Measurements from ENCODE around the gene SMCO4.

The SMCO4 gene

DNA sequence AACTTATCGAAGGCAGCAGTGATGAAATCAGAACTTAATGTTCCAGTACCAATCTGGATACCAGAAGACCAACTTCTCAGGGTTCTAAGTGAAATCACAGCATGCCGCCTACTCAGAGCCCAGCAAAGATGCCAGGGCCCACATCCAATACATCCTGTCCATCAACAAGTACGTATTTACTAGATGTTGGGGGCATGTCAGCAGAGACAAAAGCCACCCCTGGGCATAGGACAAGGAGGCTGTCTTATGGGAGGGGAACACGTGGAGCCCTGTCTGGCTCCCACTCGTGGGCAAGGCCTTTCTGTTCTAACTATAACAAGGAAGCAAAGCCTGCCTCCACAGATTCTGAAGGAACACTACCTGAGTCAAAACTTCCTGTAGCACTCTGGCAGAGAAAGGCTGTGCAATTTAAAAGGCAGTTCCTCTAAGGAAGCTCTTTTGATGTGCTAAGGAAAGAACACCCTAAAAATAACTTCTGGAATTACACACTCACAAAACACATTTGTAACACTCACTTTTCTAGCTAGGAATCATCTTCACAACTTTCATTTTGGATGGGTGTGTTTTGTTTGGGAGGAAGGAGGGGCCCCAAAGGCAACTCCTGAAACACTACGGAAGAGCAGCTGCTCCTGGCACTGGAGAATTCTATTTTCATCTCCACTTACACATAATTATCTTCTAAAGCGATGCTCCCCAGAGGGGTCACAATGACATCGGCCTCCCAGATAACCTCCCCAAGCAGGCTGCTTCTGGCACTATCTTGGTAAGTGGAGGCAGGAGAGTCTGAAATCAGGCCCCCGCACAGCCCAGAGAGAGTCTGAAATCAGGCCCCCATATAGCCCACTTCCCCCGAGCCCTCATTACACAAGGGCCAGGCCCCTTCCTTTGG, 14.2 kb downstream of the SMCO4 start:
- DNase-seq: peak in 2 of 51 donors; percentile 37 to 41

DNA sequence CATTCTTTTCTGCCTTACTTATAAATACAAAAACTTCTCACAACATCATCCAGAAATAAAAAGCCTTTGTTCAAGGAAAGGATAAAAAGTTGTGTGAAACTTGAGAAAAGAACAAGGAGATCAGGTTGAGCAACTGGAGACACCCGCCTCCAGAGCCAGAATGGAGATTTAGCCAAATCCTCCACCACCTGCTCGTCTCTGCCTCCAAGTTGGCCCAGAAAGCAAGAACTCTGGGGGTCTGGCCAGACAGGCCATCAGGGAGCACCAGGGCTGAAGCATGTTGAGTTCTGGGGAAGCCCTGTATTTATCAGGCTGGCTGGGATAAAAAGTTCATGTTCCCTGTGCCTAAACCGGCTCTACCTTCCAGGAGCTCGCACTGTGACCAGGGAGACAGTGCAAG, 14.9 kb downstream of the SMCO4 start:
- DNase-seq: no peak

DNA sequence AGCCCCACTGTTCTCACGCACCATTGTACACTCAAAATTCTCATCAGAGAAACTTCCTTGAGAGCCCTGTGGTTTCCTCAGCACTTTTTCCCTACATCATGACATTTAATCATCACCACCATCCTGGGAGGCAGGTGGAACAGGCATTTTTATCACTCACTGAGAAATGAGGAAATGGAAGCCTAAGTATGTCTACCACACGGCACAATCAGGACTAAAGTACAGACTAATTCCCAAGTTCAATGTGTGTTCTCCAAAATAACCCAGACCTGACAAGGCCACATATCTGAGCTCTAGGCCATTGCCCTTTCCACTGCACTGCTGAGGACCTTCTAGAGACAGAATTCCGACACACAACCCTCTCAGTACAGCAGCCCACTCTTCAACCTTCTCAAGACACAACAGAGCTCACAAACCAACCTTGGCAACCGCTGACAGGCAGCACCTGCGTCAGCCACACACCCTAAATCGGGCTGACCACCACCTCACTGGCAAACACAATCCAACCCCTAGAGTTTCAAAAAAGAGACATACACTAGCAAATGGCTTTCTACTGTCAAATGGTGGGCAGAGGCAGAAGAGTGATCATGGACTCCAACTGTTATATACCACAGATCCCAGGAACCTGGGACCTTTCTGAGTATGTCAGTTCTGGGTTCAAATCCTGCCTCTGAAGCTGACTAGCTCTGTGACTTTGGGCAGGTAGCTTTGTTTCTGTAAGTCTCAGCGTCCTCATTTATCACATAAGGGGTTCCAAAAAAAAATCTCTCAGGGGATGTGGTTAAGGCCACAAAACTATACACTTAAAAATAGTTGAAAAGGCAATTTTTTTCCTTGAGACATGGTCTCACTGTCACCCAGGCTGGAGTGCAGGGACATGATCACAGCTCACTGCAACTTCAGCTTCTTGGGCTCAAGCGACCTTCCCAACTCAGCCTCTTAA, 16.3 kb downstream of the SMCO4 start:
- DNase-seq: no peak

DNA sequence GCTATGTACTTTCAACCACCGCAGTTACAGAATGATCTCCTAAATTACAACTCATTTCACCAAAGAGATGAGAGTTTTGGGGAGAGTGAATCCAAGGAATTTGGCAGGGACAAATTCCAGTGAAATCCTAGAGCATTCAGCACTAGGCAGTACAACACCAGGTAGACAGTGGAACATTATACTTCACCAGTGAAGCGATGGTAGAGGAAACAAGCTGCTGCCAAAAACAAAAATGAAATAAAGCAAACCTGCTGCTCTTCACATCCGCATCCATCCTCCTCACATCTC, 16.9 kb downstream of the SMCO4 start:
- no peak for DNase-seq

DNA sequence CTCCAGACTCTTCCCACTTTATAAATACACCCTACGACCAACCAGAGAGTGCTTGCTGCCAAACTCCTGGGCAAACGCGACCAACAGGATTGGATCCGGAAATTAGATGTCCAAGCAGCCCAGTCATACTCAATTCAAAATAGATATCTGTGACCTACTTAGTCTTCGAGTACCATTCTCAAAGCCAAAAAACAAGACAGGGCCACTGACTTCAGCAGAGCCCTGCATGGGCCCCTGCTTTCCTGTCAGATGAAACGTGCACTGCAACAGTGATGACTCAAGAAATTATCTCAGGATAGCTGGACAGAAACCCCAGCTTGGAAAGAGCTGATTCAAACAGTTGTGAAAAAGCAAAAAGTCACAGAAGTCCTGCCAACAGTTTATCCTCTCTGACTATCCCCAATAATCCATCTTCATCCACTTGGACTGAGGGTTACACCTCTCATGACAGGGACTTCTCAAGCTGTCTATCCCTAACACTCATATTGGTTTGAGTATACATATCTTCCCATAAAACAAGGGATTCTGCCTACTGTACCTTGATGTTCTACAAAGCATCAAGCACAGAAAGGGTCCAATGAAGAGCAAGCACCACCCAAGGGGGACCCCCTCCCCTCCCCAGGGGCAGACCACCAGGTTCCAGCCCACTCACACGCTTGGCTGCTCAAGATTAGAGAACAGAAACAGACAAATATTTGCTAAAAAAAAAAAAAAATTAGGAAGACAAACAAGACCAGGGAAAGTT, 17.4 kb downstream of the SMCO4 start:
- DNase-seq: no peak

DNA sequence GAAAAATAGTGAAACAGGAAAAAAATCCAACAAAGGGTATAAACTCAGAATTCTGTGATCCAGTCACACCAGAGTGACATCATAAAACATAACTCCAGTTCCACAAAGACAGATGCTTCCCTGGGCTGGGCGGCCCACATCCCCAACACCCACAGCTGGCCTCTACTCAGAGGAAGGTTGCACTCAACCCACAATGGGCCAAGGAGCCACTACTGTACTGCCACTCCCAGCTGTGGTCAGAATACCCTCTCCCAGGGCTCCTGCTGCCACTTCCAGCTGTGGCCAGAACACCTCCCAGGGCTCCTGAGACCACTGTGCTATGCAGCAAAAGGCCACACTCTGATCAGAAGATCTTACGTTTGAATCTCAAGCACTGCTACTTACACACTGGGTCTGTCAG, 18.3 kb downstream of the SMCO4 start:
- DNase-seq: no peak

DNA sequence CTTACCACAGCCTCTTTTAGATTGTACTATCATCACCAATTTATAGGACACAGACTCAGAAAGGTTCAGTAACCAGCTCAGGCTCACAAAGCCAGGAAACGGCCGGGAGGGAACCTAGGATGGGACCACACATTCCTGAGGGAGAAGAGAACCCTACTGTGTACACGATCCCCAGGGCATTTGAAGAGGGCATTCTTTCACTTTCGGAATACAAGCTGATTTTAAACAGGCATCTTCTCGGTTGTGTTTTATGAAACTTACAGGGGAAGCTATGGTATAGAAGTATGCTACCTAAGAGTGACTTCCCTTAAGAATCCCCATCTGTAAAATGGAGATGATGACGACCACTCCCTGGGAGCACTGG, 19.0 kb downstream of the SMCO4 start:
- no peak for DNase-seq

DNA sequence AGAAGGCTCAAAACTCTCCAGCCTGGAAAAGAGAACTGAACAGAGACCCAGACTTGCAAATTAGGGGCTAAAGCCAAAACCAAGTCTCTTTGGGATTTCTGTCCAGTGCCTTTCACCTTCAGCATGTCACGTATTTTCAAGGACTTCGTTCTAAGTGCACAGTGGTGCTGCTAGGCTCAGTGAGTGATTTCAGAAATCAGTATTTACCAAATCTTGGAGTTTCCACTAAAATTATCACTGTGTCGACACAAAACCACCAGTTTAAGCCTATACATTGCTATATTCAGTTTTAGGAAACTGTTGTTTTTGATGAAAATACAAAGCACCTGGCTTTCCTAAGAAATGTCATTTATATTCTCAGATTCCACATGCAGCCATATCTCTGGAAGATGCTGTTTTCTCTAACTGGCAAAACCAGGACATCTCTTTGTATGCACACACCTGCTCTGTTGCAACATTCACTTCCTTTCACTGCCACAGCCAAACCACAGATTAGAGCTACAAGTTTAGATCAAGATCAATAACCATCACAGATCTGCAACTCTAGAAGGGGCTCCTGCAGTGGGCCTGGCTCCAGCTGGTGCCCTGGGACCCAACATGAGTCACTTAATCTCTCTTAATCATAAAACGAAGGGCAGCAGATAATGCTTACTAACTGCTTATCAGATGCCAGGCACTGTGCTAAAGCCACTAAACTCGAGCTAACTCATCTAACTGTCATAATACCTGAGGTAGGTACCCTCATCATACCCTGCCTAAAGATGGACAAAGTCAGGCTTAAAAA, 22.3 kb downstream of the SMCO4 start:
- no peak for DNase-seq

DNA sequence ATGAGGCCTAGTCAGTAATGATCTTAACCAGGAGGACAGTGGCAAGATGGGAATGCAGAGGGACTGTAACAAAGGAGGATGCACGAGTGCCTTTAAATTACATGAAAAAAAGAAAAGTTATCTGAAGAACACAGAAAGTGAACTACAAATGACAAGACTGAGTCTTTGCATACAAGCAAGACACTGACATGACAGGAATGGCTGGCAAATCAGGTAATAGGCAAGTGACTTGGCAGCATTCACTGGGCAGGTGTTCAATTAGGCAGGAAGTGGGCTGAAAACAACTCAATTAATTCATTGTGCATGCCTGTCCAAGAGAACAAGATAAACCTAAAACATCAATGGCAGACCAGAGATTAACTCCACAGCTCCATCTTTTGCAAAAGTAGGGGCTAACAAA, 24.0 kb downstream of the SMCO4 start:
- no peak for DNase-seq

DNA sequence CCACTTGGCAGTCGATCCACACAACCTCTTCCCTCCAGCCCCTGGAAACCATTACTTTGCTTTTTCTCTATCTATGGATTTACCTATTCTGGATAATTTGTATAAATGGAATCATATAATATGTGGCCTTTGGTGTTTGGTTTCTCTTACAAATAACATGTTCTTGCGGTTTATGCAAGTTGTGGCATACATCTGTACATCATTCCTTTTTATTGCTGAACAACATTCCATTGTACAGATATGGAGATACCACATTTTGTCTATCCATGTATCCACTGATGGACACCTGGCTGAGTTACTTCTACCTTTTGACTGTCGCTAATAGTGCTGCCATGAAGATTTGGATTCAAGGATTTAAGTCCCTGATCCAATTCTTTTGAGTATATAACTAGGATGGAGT, 25.1 kb downstream of the SMCO4 start:
- DNase-seq: no peak

DNA sequence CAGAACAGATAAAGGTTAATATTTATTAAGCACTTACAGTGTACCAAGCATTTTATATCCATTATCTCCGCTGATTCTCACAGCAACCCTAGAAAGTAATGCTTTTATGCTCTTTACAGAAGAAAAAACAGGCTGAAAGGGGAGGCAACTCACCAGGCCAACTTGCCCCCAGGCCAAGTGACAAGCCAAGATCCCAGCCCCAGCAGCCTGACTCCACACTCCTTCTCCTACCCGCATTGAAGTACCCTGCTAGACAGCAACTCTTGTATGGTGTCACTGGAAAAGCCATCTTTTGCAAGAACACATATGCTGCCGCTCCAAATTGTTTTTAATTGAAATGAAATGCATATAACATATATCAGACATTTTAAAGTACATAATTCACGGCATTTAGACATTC, 25.6 kb downstream of the SMCO4 start:
- no peak for DNase-seq

DNA sequence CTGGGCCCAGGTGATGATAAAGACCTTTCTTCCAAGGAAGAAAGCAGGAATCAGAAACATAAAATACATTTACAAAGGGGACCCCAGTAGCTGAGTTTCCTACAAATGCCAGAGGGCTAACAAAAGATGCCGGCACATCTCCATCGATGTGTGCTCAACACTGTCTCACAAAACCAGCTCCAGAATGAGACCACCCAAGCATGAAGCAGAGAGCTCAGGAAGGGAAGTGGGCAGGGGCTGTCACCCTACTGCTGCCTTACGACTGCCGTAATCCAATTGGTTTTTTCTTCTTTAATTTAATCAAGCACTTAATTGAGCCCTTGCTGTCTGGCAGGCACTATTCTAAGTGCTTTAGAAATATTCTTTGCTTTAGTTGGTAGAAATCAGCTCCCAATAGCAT, 26.1 kb downstream of the SMCO4 start:
- no peak for DNase-seq

DNA sequence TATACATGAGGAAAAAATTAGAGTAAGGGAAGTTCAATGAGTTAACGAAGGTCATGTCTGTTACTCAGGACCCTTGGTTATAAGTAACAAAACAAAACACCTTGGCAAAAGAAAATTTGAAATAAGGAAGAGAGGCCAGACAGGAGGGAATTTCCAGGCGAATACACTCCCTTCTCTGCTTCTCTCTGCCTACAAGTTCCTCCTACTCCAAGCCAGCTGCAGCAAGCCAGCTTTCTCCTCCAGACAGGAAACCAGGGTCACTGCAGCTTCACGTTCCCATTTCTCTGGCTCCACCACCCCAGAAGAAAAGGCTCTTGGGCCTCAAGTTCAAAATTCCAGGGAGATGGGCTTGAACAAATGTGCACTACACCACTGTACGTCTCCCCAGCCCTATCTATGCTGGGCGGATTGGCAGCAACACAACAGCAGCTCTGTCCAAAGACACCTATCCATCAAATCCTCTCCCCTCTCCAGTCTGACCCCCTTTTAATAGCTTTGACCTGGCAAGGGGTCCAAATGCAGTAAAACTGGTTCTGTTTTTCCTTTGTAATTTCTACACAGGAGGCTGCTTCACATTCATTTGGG, 27.7 kb downstream of the SMCO4 start:
- DNase-seq: no peak

DNA sequence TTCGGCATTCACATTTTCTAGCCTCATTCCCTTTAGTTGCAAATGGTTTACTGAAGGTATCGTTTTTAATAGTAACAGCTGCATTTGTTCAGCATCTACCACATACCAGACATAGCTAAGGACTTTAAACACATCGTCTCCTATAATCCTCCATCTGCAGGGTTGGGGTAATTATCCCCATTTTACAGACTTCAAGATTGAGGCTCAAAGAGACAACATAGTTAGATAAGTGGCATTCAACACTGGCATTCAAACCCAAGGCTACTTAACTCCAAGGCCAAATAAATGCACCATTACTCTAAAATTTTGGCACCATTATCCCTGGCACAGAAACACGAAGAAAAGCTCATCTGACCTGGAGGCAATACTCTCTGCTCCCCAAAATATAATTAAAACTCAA, 28.5 kb downstream of the SMCO4 start:
- DNase-seq: no peak

DNA sequence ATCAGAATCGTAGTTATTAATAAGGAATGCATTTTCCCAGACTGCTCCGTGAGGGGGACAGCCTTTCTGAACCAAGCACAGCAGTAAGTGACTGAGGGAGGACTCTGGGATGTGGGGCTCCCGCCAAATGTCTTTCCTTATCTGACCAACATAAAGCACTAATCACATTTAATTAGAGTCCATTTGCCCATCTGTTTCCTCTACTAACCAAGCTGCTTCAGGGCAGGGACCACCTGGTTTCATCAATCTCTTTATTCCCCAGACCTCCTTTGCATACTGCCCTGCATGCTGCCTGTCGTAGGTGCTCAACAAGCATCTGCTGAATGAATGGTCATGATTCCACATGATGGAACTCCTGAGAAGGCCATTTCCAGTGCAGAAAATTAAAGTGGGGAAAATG, 29.4 kb downstream of the SMCO4 start:
- DNase-seq: no peak

DNA sequence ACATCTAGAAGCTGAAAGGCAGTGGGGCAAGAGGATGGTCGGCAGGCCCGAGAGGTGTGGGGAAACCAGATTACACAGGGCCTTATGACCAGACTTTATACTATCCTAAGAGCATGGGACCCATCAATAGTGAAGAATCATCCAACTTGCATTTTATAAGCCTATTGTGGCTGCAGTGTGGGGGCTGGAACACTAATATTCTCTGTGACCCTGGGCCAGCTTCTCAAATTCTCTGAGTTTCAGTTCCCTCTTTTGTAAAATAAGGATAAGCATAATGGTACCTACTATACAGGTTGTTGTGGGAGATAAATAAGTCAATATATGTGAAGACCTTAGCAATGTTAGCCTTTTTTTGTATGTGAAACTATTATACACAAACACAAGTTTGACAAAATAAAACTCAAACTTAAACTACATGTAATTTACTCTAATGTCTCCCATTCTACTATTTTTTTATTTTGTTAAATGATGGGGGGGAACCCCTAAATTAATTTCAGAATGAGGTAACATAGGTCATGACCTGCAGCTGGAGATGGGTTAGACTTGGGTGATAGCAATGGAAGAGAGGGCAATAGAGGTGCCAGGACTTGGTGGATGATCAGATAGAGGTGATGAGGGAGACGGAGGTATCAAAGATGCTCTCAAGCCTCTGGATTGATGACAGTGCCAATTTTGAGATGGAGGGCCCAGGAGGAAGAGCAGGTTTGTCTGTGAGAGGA, 30.1 kb downstream of the SMCO4 start:
- no peak for DNase-seq

DNA sequence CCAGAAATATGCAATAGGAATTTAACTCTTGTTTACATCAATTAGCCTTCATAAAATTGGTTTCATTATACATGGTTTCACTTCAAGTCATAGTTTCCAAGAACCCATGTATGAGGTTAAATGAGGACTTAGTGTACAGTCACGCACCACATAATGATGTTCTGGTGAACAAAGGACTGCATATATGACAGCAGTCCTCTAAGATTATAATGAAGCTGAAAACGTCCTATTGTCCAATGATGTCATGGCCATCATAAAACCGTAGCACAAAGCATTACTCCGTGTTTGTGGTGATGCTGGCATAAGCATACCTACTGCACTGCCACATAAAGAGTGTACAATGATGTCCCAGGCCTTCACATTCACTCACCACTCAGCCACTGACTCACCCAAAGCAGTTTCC, 31.1 kb downstream of the SMCO4 start:
- no peak for DNase-seq

DNA sequence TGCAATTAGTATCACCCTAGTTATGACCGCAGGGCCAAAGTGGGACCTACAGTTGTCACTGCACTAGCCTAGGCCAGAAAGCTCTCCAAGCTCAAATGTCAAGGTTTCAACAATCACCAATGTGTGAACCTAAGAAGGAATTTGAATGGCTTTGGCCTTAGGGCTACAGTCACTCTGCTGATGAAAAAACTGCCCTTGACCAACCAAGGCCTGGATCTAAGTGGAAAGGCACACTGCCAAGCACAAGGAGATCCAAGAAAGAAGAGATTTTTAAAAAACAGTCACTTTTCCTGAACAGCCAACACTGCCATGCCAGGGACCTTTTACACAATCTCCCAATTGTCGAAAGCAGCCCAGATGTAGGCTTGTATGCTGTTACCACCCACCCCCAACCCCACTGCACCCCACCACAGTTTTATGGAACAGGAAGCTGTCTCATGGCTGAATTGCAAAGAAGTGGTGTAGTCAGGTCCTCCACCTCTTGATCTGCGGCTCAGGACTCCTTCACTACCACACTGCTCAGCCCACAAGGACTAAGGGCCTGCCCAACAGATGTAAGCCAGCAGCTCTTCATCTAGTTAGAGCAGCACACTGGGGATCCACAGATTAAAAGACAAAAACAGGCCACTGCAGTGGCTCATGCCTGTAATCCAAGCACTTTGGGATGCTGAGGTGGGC, 32.9 kb downstream of the SMCO4 start:
- no peak for DNase-seq

DNA sequence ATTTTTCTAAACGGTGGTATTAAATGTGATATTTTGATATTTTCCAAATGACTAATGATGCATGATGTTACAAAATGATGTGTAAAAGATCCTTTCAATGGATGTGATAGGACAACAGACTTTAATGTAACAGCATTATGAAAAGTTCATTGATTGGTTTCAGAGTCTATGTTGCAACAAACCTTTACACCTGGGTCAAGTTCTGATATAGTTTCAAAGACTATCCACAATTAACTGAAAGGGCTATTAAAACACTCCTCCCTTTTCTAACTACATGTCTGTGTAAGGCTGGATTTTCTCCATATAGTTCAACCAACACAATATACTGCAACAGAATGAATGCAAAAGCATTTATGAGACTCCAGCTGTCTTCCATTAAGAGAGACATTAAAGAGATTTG, 35.7 kb downstream of the SMCO4 start:
- DNase-seq: no peak

DNA sequence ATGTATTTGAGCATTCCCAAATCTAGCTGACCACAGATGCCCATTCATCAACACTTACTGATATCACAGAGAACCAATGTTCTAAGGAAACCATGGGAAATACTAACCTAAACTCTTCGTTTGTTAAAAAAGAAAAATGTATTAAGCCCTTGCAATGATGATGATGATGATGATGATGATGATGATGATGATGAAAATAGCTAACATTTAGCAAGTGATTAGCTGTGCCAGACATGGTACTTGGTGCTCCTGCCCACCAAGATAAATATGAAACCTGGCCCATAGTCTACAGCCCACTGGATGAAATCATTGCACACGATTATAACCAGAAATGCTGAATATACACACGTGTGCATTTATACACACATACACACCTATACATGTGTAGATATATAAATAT, 37.5 kb downstream of the SMCO4 start:
- no peak for DNase-seq

Data from hypothalamus (tissue), 51 donors.